Esophagus squamous epithelium (tissue), 5 donors: ENCODE results near the gene SLC39A5. TPM values are rescaled to one million over a fixed set of nuclear protein-coding genes. Genes with fewer than 3 reads are reported as not detected.
"Not testable (repeated sequence)": the region's sequence is repeated elsewhere in the genome, so short reads cannot be mapped to it uniquely, and the experiment has no call there.

Source experiments
- DNase-seq: peaks from one replicate; lab custom pipeline; 2025; lab: John Stamatoyannopoulos, UW
- H3K27ac ChIP-seq, 4 donors: fragments of 200-600 bp; sonication (generic); one replicate each; pipeline ENCODE4 v1.5.1; 2016 to 2019; ENCODE audit warnings: mild to moderate bottlenecking in 1 of 4
- H3K27me3 ChIP-seq, 4 donors: fragments of 200-600 bp; sonication (generic); 1 replicate in 3 of 4; 2 replicates in 1 of 4; pipeline versions ENCODE4 v1.5.1 to v1.6.0; 2017 to 2021; ENCODE audit warnings: antibody characterized with exemption in 1 of 4
- H3K36me3 ChIP-seq, 3 donors: fragments of 200-600 bp; sonication (generic); one replicate each; pipeline ENCODE4 v1.5.1; 2016 to 2019
- H3K4me1 ChIP-seq, 3 donors: fragments of 200-600 bp; sonication (generic); one replicate each; pipeline ENCODE4 v1.5.1; 2017 to 2019
- H3K4me3 ChIP-seq, 4 donors: fragments of 200-600 bp; sonication (generic); 1 replicate in 3 of 4; 2 replicates in 1 of 4; pipeline ENCODE4 v1.5.1; 2016 to 2019; ENCODE audit warnings: mild to moderate bottlenecking in 2 of 4, moderate library complexity in 1 of 4
- H3K9me3 ChIP-seq, 3 donors: fragments of 200-600 bp; sonication (generic); one replicate each; pipeline ENCODE4 v1.5.1; 2016 to 2019
- CTCF ChIP-seq, 6 experiments: fragments of 450-650 bp in 4 of 6; fragments of 200-600 bp in 2 of 6; sonication (generic) in 2 of 6; IDR thresholded peaks; one replicate each; pipeline ENCODE4 v1.5.1; 2016 to 2019; ENCODE audit warnings: antibody characterized with exemption in 6 of 6, mild to moderate bottlenecking in 4 of 6, moderate library complexity in 4 of 6
- POLR2A ChIP-seq, 4 donors: fragments of 450-650 bp; IDR thresholded peaks; one replicate each; pipeline ENCODE4 v1.6.1; 2017; ENCODE audit warnings: antibody characterized with exemption in 4 of 4, mild to moderate bottlenecking in 4 of 4, moderate library complexity in 3 of 4
- WGBS, 2 donors: methylation state at CpG; one replicate each; pipeline ENCODE4 v1.1.5; 2018; 5-methylcytosine and 5-hydroxymethylcytosine counted together
- intact Hi-C: fragments of 100-400 bp; cut with DNase I; formaldehyde crosslinking; loops from one replicate; pipeline ENCODE4 v1.15.0; 2022
- total RNA-seq, 4 donors: library from RNA; depleted of rRNA; stranded (reverse); fragments of >200 nt; gene quantifications; one replicate each; pipeline ENCODE4 v1.1.0, GENCODE V29; 2016
- donor health status: DM: yes; HTN: yes; CAD: no.

Gene SLC39A5
- total RNA-seq, 4 donors from 2014 or later, result 1.1 TPM; not detected in 3

GRCh38 chr12:56271031-56271430 lies 41.2 kb downstream of the SLC39A5 start:
- peaks cover 13 to 70% (median 41%) of the 10 kb centered on the region in 3 donors for H3K36me3 ChIP-seq
- no peak for DNase-seq
- H3K4me1 ChIP-seq, result peaks cover 0 to 18% (median 10%) of the 10 kb centered on the region in 3 donors
- TF ChIP-seq CTCF (IDR thresholded peaks at IDR 0.05) (peak in 3 of 6 experiments; percentile 6 to 18 (median 7)), POLR2A (IDR thresholded peaks at IDR 0.05) (no peak)
- no peak overlapping the region for H3K4me3 ChIP-seq
- 0 to 38% methylated on average over 1 of the region's 1 CpG for WGBS, 2 donors
- H3K27me3 ChIP-seq, result no peaks in the 10 kb centered on the region
- intact Hi-C loops, result no loop called here
- H3K27ac ChIP-seq, result peak overlapping the region in 2 of 4 donors; percentile 2 to 9
- H3K9me3 ChIP-seq, result no peaks in the 10 kb centered on the region

- H3K27me3 ChIP-seq, DNase-seq, H3K4me1 ChIP-seq, H3K27ac ChIP-seq, H3K4me3 ChIP-seq, H3K9me3 ChIP-seq, intact Hi-C loops: not testable (repeated sequence)
- WGBS, 2 donors, result 88 to 89% methylated on average over 2 of the region's 2 CpGs
- peaks cover 14 to 85% (median 52%) of the 10 kb centered on the region in 3 donors for H3K36me3 ChIP-seq
Measured at GRCh38 chr12:56272468-56272867, 42.6 kb downstream of the SLC39A5 start.

- DNase-seq, result no peak
- Histone ChIP-seq H3K36me3 (peaks cover 20 to 100% (median 62%) of the 10 kb centered on the region in 3 donors), H3K27me3 (no peaks in the 10 kb centered on the region), H3K4me3 (no peak overlapping the region), H3K9me3 (no peaks in the 10 kb centered on the region), H3K4me1 (no peaks in the 10 kb centered on the region), H3K27ac (no peak overlapping the region)
- WGBS, 2 donors, result 94 to 97% methylated on average over 2 of the region's 2 CpGs
- intact Hi-C loops, result no loop called here
- TF ChIP-seq POLR2A (IDR thresholded peaks at IDR 0.05), result no peak
- no peak for TF ChIP-seq CTCF (IDR thresholded peaks at IDR 0.05)
Measured at GRCh38 chr12:56274299-56274698, 44.4 kb downstream of the SLC39A5 start.

GRCh38 chr12:56278905-56279304 lies 49.1 kb downstream of the SLC39A5 start:
- intact Hi-C loops, result no loop called here
- peaks cover 33 to 100% (median 80%) of the 10 kb centered on the region in 3 donors for H3K36me3 ChIP-seq
- no peaks in the 10 kb centered on the region for H3K9me3 ChIP-seq
- WGBS, 2 donors, result 89 to 97% methylated on average over 3 of the region's 3 CpGs
- H3K4me3 ChIP-seq, result no peak overlapping the region
- no peak overlapping the region for H3K27ac ChIP-seq
- H3K27me3 ChIP-seq, result no peaks in the 10 kb centered on the region
- no peaks in the 10 kb centered on the region for H3K4me1 ChIP-seq
- TF ChIP-seq CTCF (IDR thresholded peaks at IDR 0.05) (no peak), POLR2A (IDR thresholded peaks at IDR 0.05) (no peak)
- no peak for DNase-seq

- Histone ChIP-seq H3K27ac (no peak overlapping the region), H3K4me3 (no peak overlapping the region), H3K9me3 (no peaks in the 10 kb centered on the region), H3K36me3 (peaks cover 29 to 100% (median 72%) of the 10 kb centered on the region in 3 donors), H3K27me3 (no peaks in the 10 kb centered on the region), H3K4me1 (no peaks in the 10 kb centered on the region)
- intact Hi-C loops, result no loop called here
- no peak for DNase-seq
- TF ChIP-seq CTCF (IDR thresholded peaks at IDR 0.05), result no peak
Measured at GRCh38 chr12:56280849-56281248, 51.0 kb downstream of the SLC39A5 start.

GRCh38 chr12:56282030-56282429 lies 52.2 kb downstream of the SLC39A5 start:
- intact Hi-C loops, result no loop called here
- Histone ChIP-seq H3K36me3 (peaks cover 26 to 99% (median 62%) of the 10 kb centered on the region in 3 donors), H3K9me3 (no peaks in the 10 kb centered on the region), H3K27me3 (no peaks in the 10 kb centered on the region), H3K27ac (no peak overlapping the region), H3K4me1 (peaks cover 3 to 9% (median 8%) of the 10 kb centered on the region in 3 donors), H3K4me3 (no peak overlapping the region)
- 83 to 88% methylated on average over 6 of the region's 6 CpGs for WGBS, 2 donors
- DNase-seq, result no peak
- TF ChIP-seq POLR2A (IDR thresholded peaks at IDR 0.05) (no peak), CTCF (IDR thresholded peaks at IDR 0.05) (no peak)
